HepG2 (cell line): ENCODE results near the gene ZBTB25. TPM values are rescaled to one million over a fixed set of nuclear protein-coding genes. Genes with fewer than 3 reads are reported as not detected.

ENCODE experiments used
- GPN1 ChIP-seq: sonication (generic); formaldehyde crosslinking; IDR thresholded peaks from 2 replicates; pipeline ENCODE4 v1.5.1; 2020; ENCODE audit warnings: missing genetic modification reagents, borderline replicate concordance
- HDAC2 ChIP-seq: sonication (generic); formaldehyde crosslinking; IDR thresholded peaks from 2 replicates; pipeline ENCODE4 v1.4.0; 2020; ENCODE audit warnings: missing genetic modification reagents
- polyA plus RNA-seq, 8 experiments: library from polyadenylated mRNA; depleted of rRNA in 3 of 8; stranded (reverse) in 7 of 8; unstranded in 1 of 8; fragments of >200 nt; fragmentation: Illumina TruSeq in 4 of 8; extraction: Trizol in 4 of 8; gene quantifications; 2 replicates each; pipeline versions ENCODE4 v1.2.1 to v1.2.3, GENCODE V29; 2011 to 2016; ENCODE audit warnings: low read depth in 4 of 8, missing spikeins in 1 of 8, mixed read lengths in 1 of 8; ENCODE audit not compliant: insufficient read depth in 1 of 8
- total RNA-seq, 5 experiments: library from RNA; depleted of rRNA; stranded (reverse); fragments of >200 nt; fragmentation: Illumina TruSeq; extraction: Trizol; gene quantifications; 2 replicates each; pipeline ENCODE4 v1.2.3, GENCODE V29; 2016; ENCODE audit warnings: low read depth in 1 of 5
- TF ChIP-seq, protein P1 (sequence below): sonication (generic); formaldehyde crosslinking; IDR thresholded peaks from 2 replicates; pipeline ENCODE4 v1.4.0; 2020; ENCODE audit warnings: mild to moderate bottlenecking, missing genetic modification reagents

ZBTB25 gene
- total and polyA plus RNA-seq, 2 of the 13 experiments (the other 11 are each of a cell fraction or from before 2014, with no cell fraction given) = 3.5 to 7.6 TPM

GRCh38 chr14:64541261-64541971 is 37.8 kb upstream of the ZBTB25 start (continued):
- TF ChIP-seq, protein P1, sequence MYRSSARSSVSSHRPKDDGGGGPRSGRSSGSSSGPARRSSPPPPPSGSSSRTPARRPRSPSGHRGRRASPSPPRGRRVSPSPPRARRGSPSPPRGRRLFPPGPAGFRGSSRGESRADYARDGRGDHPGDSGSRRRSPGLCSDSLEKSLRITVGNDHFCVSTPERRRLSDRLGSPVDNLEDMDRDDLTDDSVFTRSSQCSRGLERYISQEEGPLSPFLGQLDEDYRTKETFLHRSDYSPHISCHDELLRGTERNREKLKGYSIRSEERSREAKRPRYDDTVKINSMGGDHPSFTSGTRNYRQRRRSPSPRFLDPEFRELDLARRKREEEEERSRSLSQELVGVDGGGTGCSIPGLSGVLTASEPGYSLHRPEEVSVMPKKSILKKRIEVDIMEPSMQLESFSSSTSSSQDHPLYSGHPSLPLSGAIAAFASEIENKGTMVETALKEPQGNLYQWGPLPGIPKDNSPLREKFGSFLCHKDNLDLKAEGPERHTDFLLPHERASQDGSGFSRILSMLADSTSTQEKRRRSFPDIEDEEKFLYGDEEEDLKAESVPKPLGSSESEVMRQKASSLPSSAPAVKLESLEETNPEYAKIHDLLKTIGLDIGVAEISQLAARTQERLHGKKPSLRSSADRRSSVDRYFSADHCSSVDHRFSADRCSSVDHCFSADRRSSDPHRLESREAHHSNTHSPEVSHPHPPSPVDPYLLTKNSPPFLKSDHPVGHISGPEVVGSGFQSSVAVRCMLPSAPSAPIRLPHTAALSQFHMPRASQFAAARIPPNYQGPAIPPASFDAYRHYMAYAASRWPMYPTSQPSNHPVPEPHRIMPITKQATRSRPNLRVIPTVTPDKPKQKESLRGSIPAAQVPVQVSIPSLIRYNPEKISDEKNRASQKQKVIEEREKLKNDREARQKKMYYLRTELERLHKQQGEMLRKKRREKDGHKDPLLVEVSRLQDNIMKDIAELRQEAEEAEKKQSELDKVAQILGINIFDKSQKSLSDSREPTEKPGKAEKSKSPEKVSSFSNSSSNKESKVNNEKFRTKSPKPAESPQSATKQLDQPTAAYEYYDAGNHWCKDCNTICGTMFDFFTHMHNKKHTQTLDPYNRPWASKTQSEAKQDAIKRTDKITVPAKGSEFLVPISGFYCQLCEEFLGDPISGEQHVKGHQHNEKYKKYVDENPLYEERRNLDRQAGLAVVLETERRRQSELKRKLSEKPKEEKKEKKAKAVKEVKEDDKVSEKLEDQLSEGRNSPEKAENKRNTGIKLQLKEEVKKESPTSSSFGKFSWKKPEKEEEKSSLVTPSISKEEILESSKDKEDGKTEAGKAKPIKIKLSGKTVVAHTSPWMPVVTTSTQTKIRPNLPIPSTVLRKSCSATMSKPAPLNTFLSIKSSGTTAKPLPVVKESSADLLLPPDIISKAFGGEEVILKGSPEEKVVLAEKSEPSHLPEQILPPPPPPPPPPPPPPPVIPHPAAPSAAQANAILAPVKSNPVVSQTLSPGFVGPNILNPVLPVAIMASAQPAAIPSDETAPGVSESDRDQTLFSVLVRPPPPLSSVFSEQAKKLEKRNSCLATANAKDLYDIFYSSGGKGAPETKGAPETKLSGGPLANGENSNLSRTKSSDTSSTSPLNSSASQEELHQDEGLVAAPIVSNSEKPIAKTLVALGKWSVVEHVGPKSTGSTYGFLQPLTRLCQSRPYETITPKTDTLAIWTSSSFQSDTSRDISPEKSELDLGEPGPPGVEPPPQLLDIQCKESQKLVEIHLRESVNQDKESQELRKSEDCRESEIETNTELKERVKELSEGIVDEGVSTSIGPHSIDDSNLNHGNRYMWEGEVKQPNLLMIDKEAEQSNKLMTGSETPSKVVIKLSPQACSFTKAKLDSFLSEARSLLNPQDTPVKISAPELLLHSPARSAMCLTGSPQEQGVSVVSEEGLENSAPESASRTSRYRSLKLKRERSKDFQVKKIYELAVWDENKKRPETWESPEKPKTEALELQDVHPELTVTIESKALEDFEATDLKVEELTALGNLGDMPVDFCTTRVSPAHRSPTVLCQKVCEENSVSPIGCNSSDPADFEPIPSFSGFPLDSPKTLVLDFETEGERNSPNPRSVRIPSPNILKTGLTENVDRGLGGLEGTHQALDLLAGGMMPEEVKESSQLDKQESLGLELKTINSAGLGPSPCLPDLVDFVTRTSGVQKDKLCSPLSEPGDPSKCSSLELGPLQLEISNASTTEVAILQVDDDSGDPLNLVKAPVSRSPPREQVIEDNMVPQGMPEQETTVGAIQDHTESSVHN (CRISPR knock-in tag) = no peak
- TF ChIP-seq HDAC2 (CRISPR knock-in tag) = no peak
- TF ChIP-seq GPN1 (CRISPR knock-in tag) = no peak
